GM10266 (cell line): ENCODE results near the gene PRKCB.

ENCODE experiments used
- DNase-seq: peaks from one replicate; pipeline ENCODE4 v3.0.0; 2012; ENCODE audit errors: extremely low spot score
- CTCF ChIP-seq: IDR thresholded peaks from 2 replicates; pipeline ENCODE4 v1.5.1; 2012; ENCODE audit warnings: mild to moderate bottlenecking, low read depth; ENCODE audit not compliant: control insufficient read depth, insufficient read depth; ENCODE audit errors: missing control alignments

PRKCB gene

GRCh38 chr16:24246911-24247607 lies 411.3 kb downstream of the PRKCB start:
- DNase-seq: no peak
- TF ChIP-seq CTCF: no peak

- DNase-seq: peak; percentile 74
- peak; percentile 73 for TF ChIP-seq CTCF
Observed at GRCh38 chr16:24253192-24253591, 417.4 kb downstream of the PRKCB start.

GRCh38 chr16:24255456-24256371 lies 419.9 kb downstream of the PRKCB start, which contains the start of gene CACNG3:
Gene CACNG3 (plus strand): TSS chr16:24256335. CDS start chr16:24256755, 420 bp downstream.
- peak; percentile 61 for DNase-seq
- no peak for TF ChIP-seq CTCF

- TF ChIP-seq CTCF: no peak
- DNase-seq: no peak
Observed at GRCh38 chr16:24257958-24258357, 422.2 kb downstream of the PRKCB start.

- TF ChIP-seq CTCF: no peak
Observed at GRCh38 chr16:24258791-24259190, 423.0 kb downstream of the PRKCB start.

GRCh38 chr16:24262816-24263215 lies 427.0 kb downstream of the PRKCB start:
- no peak for TF ChIP-seq CTCF
- DNase-seq: no peak

More at GRCh38 chr16:24258791-24259190, 423.0 kb downstream of the PRKCB start:
- DNase-seq: no peak
